Measurements from ENCODE around the gene ASPSCR1. TPM values are rescaled to one million over a fixed set of nuclear protein-coding genes. Genes with fewer than 3 reads are reported as not detected.

The ASPSCR1 gene
- total and polyA plus RNA-seq, 2 of the 13 experiments (the other 11 are each of a cell fraction or from before 2014, with no cell fraction given), result 274 to 314 TPM

GRCh38 chr17:81999976-82000802 lies 22.8 kb downstream of the ASPSCR1 start (continued):
- no peak for TF ChIP-seq TEAD3 (CRISPR knock-in tag; optimal IDR thresholded peaks at IDR 0.05; ENCODE audit: borderline replicate concordance)
- peak; percentile 46 for TF ChIP-seq ZNF329 (CRISPR knock-in tag; IDR thresholded peaks at IDR 0.05; ENCODE audit: low read depth)
- TF ChIP-seq, protein P1, sequence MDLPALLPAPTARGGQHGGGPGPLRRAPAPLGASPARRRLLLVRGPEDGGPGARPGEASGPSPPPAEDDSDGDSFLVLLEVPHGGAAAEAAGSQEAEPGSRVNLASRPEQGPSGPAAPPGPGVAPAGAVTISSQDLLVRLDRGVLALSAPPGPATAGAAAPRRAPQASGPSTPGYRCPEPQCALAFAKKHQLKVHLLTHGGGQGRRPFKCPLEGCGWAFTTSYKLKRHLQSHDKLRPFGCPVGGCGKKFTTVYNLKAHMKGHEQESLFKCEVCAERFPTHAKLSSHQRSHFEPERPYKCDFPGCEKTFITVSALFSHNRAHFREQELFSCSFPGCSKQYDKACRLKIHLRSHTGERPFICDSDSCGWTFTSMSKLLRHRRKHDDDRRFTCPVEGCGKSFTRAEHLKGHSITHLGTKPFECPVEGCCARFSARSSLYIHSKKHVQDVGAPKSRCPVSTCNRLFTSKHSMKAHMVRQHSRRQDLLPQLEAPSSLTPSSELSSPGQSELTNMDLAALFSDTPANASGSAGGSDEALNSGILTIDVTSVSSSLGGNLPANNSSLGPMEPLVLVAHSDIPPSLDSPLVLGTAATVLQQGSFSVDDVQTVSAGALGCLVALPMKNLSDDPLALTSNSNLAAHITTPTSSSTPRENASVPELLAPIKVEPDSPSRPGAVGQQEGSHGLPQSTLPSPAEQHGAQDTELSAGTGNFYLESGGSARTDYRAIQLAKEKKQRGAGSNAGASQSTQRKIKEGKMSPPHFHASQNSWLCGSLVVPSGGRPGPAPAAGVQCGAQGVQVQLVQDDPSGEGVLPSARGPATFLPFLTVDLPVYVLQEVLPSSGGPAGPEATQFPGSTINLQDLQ (CRISPR knock-in tag; IDR thresholded peaks at IDR 0.05), result no peak; the same call in 1 of the 2 replicates
- TF ChIP-seq, protein P2, sequence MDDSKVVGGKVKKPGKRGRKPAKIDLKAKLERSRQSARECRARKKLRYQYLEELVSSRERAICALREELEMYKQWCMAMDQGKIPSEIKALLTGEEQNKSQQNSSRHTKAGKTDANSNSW (CRISPR knock-in tag; IDR thresholded peaks at IDR 0.05; ENCODE audit: borderline replicate concordance), result no peak
- TF ChIP-seq RAD51 (IDR thresholded peaks at IDR 0.05; ENCODE audit: borderline replicate concordance), result no peak
- TF ChIP-seq RFX3 (CRISPR knock-in tag; IDR thresholded peaks at IDR 0.05), result no peak
- TF ChIP-seq XBP1 (CRISPR knock-in tag; IDR thresholded peaks at IDR 0.05), result no peak
- TF ChIP-seq CBX5 (CRISPR knock-in tag; IDR thresholded peaks at IDR 0.05; ENCODE audit: borderline replicate concordance), result peak; percentile 64; the same call in 1 of the 2 replicates
- TF ChIP-seq AFF4 (CRISPR knock-in tag; IDR thresholded peaks at IDR 0.05), result peak; percentile 89
- TF ChIP-seq, protein P3, sequence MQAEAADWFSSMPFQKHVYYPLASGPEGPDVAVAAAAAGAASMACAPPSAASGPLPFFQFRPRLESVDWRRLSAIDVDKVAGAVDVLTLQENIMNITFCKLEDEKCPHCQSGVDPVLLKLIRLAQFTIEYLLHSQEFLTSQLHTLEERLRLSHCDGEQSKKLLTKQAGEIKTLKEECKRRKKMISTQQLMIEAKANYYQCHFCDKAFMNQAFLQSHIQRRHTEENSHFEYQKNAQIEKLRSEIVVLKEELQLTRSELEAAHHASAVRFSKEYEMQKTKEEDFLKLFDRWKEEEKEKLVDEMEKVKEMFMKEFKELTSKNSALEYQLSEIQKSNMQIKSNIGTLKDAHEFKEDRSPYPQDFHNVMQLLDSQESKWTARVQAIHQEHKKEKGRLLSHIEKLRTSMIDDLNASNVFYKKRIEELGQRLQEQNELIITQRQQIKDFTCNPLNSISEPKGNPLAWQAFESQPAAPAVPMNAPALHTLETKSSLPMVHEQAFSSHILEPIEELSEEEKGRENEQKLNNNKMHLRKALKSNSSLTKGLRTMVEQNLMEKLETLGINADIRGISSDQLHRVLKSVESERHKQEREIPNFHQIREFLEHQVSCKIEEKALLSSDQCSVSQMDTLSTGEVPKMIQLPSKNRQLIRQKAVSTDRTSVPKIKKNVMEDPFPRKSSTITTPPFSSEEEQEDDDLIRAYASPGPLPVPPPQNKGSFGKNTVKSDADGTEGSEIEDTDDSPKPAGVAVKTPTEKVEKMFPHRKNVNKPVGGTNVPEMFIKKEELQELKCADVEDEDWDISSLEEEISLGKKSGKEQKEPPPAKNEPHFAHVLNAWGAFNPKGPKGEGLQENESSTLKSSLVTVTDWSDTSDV (CRISPR knock-in tag; IDR thresholded peaks at IDR 0.05), result peak; percentile 65
- TF ChIP-seq, protein P4, sequence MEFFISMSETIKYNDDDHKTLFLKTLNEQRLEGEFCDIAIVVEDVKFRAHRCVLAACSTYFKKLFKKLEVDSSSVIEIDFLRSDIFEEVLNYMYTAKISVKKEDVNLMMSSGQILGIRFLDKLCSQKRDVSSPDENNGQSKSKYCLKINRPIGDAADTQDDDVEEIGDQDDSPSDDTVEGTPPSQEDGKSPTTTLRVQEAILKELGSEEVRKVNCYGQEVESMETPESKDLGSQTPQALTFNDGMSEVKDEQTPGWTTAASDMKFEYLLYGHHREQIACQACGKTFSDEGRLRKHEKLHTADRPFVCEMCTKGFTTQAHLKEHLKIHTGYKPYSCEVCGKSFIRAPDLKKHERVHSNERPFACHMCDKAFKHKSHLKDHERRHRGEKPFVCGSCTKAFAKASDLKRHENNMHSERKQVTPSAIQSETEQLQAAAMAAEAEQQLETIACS (CRISPR knock-in tag; IDR thresholded peaks at IDR 0.05), result no peak
- TF ChIP-seq ARID5B (CRISPR knock-in tag; IDR thresholded peaks at IDR 0.05), result peak; percentile 23
- no peak for TF ChIP-seq NBN (conservative IDR thresholded peaks at IDR 0.05)
